HepG2 (cell line): ENCODE measurements around the gene DDX10. TPM values are rescaled to one million over a fixed set of nuclear protein-coding genes. Genes with fewer than 3 reads are reported as not detected.

ENCODE experiments used
- ATAC-seq: fragments of 200-7000 bp; cut with Tn5 transposase; 3 replicates; pipeline ENCODE4 v1.9.1; 2020; ENCODE audit warnings: mild to moderate bottlenecking, moderate library complexity
- BruUV-seq: library from RNA; stranded (reverse); fragments of 400-500 nt; replicated peaks from 2 replicates; lab custom pipeline; 2021; lab: Mats Ljungman, UMichigan
- CTCF ChIA-PET: fragments of 300-600 bp; formaldehyde crosslinking; extraction: SDS; loops from one replicate; lab custom pipeline; 2021; ENCODE audit warnings: low total read pairs, inconsistent platforms, low intra/inter-chr PET ratio; lab: Yijun Ruan, JAX
- POLR2A ChIA-PET: fragments of 350-600 bp; sonication (Branson Sonifier 250); formaldehyde crosslinking; loops from one replicate; lab custom pipeline; 2020; ENCODE audit warnings: antibody characterized with exemption, inconsistent platforms; lab: Yijun Ruan, JAX
- DNase-seq: peaks from one replicate; pipeline ENCODE4 v3.0.0-alpha.2; 2015; ENCODE audit warnings: low spot score
- FAIRE-seq: peaks from 3 replicates; lab custom pipeline; 2011; peaks lifted over from hg19 to GRCh38; lab: Jason Lieb, UNC
- H2AFZ ChIP-seq: one replicate; pipeline ENCODE4 v1.6.1; 2011; ENCODE audit warnings: low read length, inconsistent platforms
- H3K27ac ChIP-seq: fragments of 300-600 bp; 3 replicates; pipeline ENCODE4 v1.8.0; 2011; ENCODE audit warnings: mixed run types, mild to moderate bottlenecking, mixed read lengths, low read length, inconsistent platforms; ENCODE audit not compliant: insufficient read depth; ENCODE audit errors: extremely low read length
- H3K27me3 ChIP-seq, 2 experiments: fragments of 200-600 bp in 1 of 2; 2 replicates in 1 of 2; 3 replicates in 1 of 2; pipeline versions ENCODE4 v1.6.0 to v1.8.0; 2011; ENCODE audit warnings: low read length in 2 of 2, mild to moderate bottlenecking in 2 of 2, moderate library complexity in 2 of 2, inconsistent platforms in 1 of 2; ENCODE audit not compliant: insufficient read depth in 2 of 2, control insufficient read depth in 1 of 2
- H3K36me3 ChIP-seq, 2 experiments: fragments of 200-600 bp in 1 of 2; replicated peaks in 1 of 2; 2 replicates in 1 of 2; 3 replicates in 1 of 2; pipeline versions ENCODE4 v1.5.1 to v1.8.0; 2011; ENCODE audit warnings: low read length in 2 of 2, inconsistent platforms in 1 of 2; ENCODE audit not compliant: insufficient read depth in 2 of 2, control insufficient read depth in 1 of 2
- H3K4me1 ChIP-seq: 2 replicates; pipeline ENCODE4 v1.5.1; 2012; ENCODE audit warnings: low read length, inconsistent platforms; ENCODE audit not compliant: insufficient read depth
- H3K4me2 ChIP-seq: 2 replicates; pipeline ENCODE4 v1.6.0; 2011; ENCODE audit warnings: low read depth, low read length, inconsistent platforms
- H3K4me3 ChIP-seq, 3 experiments: fragments of 200-600 bp in 1 of 3; sonication (generic), shearing (Covaris generic) in 1 of 3; replicated peaks in 1 of 3; 2 replicates each; pipeline ENCODE4 v1.5.1; 2011 to 2016; ENCODE audit warnings: low read length in 3 of 3, inconsistent platforms in 2 of 3, low read depth in 2 of 3, mild to moderate bottlenecking in 2 of 3, control low read depth in 1 of 3, mixed read lengths in 1 of 3; ENCODE audit not compliant: insufficient read depth in 1 of 3
- H3K79me2 ChIP-seq: one replicate; pipeline ENCODE4 v1.6.1; 2011; ENCODE audit warnings: low read length, inconsistent platforms; ENCODE audit not compliant: insufficient read depth
- H3K9ac ChIP-seq: 2 replicates; pipeline ENCODE4 v1.6.0; 2011; ENCODE audit warnings: mild to moderate bottlenecking, low read depth, low read length, inconsistent platforms; ENCODE audit not compliant: insufficient read depth
- H3K9me3 ChIP-seq: 2 replicates; pipeline ENCODE4 v1.5.1; 2012; ENCODE audit warnings: mild to moderate bottlenecking, low read length
- H4K20me1 ChIP-seq: 2 replicates; pipeline ENCODE4 v1.6.0; 2011; ENCODE audit warnings: inconsistent platforms, mild to moderate bottlenecking, low read length, moderate library complexity; ENCODE audit not compliant: insufficient read depth
- AKAP8 ChIP-seq: sonication (generic); formaldehyde crosslinking; IDR thresholded peaks from 2 replicates; pipeline ENCODE4 v1.5.1; 2020; ENCODE audit warnings: mild to moderate bottlenecking, missing genetic modification reagents
- ERF ChIP-seq: IDR thresholded peaks from 2 replicates; pipeline ENCODE4 v1.6.1; 2018; ENCODE audit warnings: missing biosample characterization, missing genetic modification reagents
- ETV5 ChIP-seq: IDR thresholded peaks from 2 replicates; pipeline ENCODE4 v1.6.1; 2018; ENCODE audit warnings: missing biosample characterization, missing genetic modification reagents, inconsistent platforms, borderline replicate concordance
- GABPA ChIP-seq, 2 experiments: IDR thresholded peaks; 2 replicates each; pipeline ENCODE4 v1.6.1; 2011 to 2016; ENCODE audit warnings: low read depth in 2 of 2, low read length in 1 of 2, missing biosample characterization in 1 of 2, missing genetic modification characterization in 1 of 2
- KAT8 ChIP-seq: IDR thresholded peaks from 2 replicates; pipeline ENCODE4 v1.6.1; 2016; ENCODE audit warnings: missing genetic modification reagents, missing compliant biosample characterization
- MZF1 ChIP-seq: sonication (generic); formaldehyde crosslinking; IDR thresholded peaks from 2 replicates; pipeline ENCODE4 v1.8.1; 2023; ENCODE audit warnings: mild to moderate bottlenecking, missing genetic modification reagents, borderline replicate concordance
- NFIB ChIP-seq: sonication (generic); formaldehyde crosslinking; IDR thresholded peaks from 2 replicates; pipeline ENCODE4 v1.9.0; 2021; ENCODE audit warnings: missing genetic modification reagents, mild to moderate bottlenecking, borderline replicate concordance
- PHB2 ChIP-seq: fragments of 450-650 bp; IDR thresholded peaks from 2 replicates; pipeline ENCODE4 v1.6.1; 2018; ENCODE audit not compliant: partially characterized antibody
- ZNF260 ChIP-seq: sonication (generic); formaldehyde crosslinking; IDR thresholded peaks from 2 replicates; pipeline ENCODE4 v1.4.0; 2020; ENCODE audit warnings: missing genetic modification reagents, low read depth, mild to moderate bottlenecking, borderline replicate concordance
- ZNF33A ChIP-seq: sonication (generic); formaldehyde crosslinking; IDR thresholded peaks from 2 replicates; pipeline ENCODE4 v1.5.1; 2020; ENCODE audit warnings: missing genetic modification reagents, mild to moderate bottlenecking, moderate library complexity, borderline replicate concordance
- ZNF441 ChIP-seq: sonication (generic); formaldehyde crosslinking; IDR thresholded peaks from 2 replicates; pipeline ENCODE4 v1.7.0; 2021; ENCODE audit warnings: missing genetic modification reagents, borderline replicate concordance
- ZNF737 ChIP-seq: sonication (generic); formaldehyde crosslinking; IDR thresholded peaks from 2 replicates; pipeline ENCODE4 v1.5.0; 2020; ENCODE audit warnings: missing genetic modification reagents, mild to moderate bottlenecking, borderline replicate concordance
- WGBS: methylation state at CpG from one replicate; pipeline ENCODE4 v1.1.6; 2017; ENCODE audit warnings: low lambda C conversion rate; 5-methylcytosine and 5-hydroxymethylcytosine counted together
- in situ Hi-C: cut with HindIII; loops from 2 replicates; pipeline ENCODE4 v1.10.0; 2017; ENCODE audit warnings: low pct_unique_long_range_greater_than_20kb; ENCODE audit not compliant: extremely low pct_ligation_motif_present
- intact Hi-C: fragments of 100-400 bp; cut with micrococcal nuclease; formaldehyde crosslinking; loops from one replicate; pipeline ENCODE4 v1.10.0; 2022; ENCODE audit not compliant: unreplicated experiment
- polyA plus RNA-seq, 8 experiments: library from polyadenylated mRNA; depleted of rRNA in 3 of 8; stranded (reverse) in 7 of 8; unstranded in 1 of 8; fragments of >200 nt; fragmentation: Illumina TruSeq in 4 of 8; extraction: Trizol in 4 of 8; gene quantifications; 2 replicates each; pipeline versions ENCODE4 v1.2.1 to v1.2.3, GENCODE V29; 2011 to 2016; ENCODE audit warnings: low read depth in 4 of 8, missing spikeins in 1 of 8, mixed read lengths in 1 of 8; ENCODE audit not compliant: insufficient read depth in 1 of 8
- total RNA-seq, 5 experiments: library from RNA; depleted of rRNA; stranded (reverse); fragments of >200 nt; fragmentation: Illumina TruSeq; extraction: Trizol; gene quantifications; 2 replicates each; pipeline ENCODE4 v1.2.3, GENCODE V29; 2016; ENCODE audit warnings: low read depth in 1 of 5
- TF ChIP-seq, protein P1 (sequence below): sonication (generic); formaldehyde crosslinking; IDR thresholded peaks from 2 replicates; pipeline ENCODE4 v1.5.0; 2020; ENCODE audit warnings: missing genetic modification reagents
- TF ChIP-seq, protein P2 (sequence below): IDR thresholded peaks from 2 replicates; pipeline ENCODE4 v1.4.0; 2020; ENCODE audit warnings: mild to moderate bottlenecking, missing genetic modification reagents

The DDX10 gene
- total and polyA plus RNA-seq, 2 of the 13 experiments (the other 11 are each of a cell fraction or from before 2014, with no cell fraction given) = 17.0 to 32.0 TPM

DNA sequence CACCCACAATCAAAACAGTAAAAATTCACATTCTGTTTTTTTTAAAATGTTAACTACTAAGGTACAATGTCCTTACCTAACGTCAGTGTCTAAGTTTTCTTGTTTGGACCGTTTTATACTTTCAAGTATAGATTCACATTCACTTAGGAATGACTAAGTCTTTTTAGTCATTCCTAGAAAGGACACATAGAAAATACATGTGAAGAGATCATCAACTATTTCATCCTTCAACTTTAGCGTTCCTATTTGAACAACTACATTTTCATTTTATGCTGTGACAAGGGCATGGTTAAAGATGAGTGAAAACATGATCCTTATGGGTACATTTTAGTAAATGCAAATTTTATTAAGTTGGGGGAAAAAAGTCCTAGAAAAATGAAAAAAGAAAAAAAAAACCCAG, 62.8 kb downstream of the DDX10 start:
- Histone ChIP-seq H3K4me2 (no peak overlapping the region), H3K9ac (no peak overlapping the region), H3K4me3 (no peak overlapping the region)
- intact Hi-C loops (no loop called here), in situ Hi-C loops (no loop called here)
- BruUV-seq = no TSS peak
- POLR2A ChIA-PET = no interaction called here
- no peak for FAIRE-seq
- no peak for ATAC-seq
- TF ChIP-seq ETV5 (CRISPR knock-in tag) (no peak), ZNF441 (CRISPR knock-in tag) (no peak), ZNF33A (CRISPR knock-in tag) (no peak), PHB2 (no peak)
- TF ChIP-seq, all 625 proteins: peak for 0
- no peak for DNase-seq
- Histone ChIP-seq H4K20me1 (no peaks in the 10 kb centered on the region), H3K36me3 (peaks cover 3 to 14% of the 10 kb centered on the region in 2 experiments; a peak in 3 of 5 replicates), H3K9me3 (no peaks in the 10 kb centered on the region), H2AFZ (no peak overlapping the region), H3K27me3 (no peaks in the 10 kb centered on the region), H3K79me2 (no peaks in the 10 kb centered on the region), H3K4me1 (no peaks in the 10 kb centered on the region), H3K27ac (no peak overlapping the region)
- WGBS = 96% methylated on average over 3 of the region's 3 CpGs
- CTCF ChIA-PET = no interaction called here

DNA sequence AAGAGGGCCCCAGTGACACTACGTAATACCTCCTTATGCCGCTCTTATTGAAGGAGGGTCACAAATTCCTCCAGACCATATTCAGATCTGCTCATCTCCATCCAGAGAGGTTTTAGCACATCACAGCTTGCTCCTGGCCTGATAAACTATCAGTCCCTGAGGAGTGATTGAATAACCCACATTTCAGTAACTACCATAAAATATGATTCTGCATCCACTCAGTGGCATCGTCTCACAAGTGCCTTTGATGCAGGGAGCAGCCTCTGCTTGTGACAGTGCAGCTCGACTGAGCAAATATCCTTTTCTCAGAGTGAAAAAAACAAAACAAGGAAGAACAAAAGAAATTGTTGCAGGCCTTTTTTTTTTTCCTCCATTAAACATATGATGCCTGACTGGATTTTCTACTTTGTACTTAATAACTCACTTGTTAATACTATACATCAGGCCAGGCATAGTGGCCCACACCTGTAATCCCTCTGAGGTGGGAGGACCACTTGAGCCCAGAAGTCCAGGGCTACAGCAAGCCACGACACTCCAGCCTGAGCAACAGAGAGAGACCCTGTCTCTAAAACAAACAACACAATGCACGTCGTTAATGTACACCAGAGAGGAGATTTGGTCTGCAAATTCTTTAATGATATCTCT, 64.5 kb downstream of the DDX10 start:
- H3K4me1 ChIP-seq = 0 out of 2 replicates have a peak, but pooled peaks cover 5% of the 10 kb centered on the region
- in situ Hi-C loops (no loop called here), intact Hi-C loops (no loop called here)
- H3K9ac ChIP-seq = no peak overlapping the region
- no peak overlapping the region for H3K4me3 ChIP-seq
- H3K27me3 ChIP-seq = no peaks in the 10 kb centered on the region
- WGBS = 94% methylated on average over 7 of the region's 7 CpGs
- no TSS peak for BruUV-seq
- H3K36me3 ChIP-seq = peaks cover 0 to 5% of the 10 kb centered on the region in 2 experiments; a peak in 2 of 5 replicates
- H3K9me3 ChIP-seq = no peaks in the 10 kb centered on the region
- H3K4me2 ChIP-seq = no peak overlapping the region
- FAIRE-seq = no peak
- POLR2A ChIA-PET = interaction anchor here (0.5 kb wide), 1 partner anchor 71 kb away, joined by 3 read pairs; no protein-coding TSS in a partner anchor
- H4K20me1 ChIP-seq = no peaks in the 10 kb centered on the region
- H3K27ac ChIP-seq = no peak overlapping the region
- H2AFZ ChIP-seq = no peak overlapping the region
- DNase-seq = no peak
- H3K79me2 ChIP-seq = no peaks in the 10 kb centered on the region
- CTCF ChIA-PET = no interaction called here
- no peak for ATAC-seq
- no peak for TF ChIP-seq NFIB (CRISPR knock-in tag)
- TF ChIP-seq ERF (CRISPR knock-in tag) = no peak
- TF ChIP-seq MZF1 (CRISPR knock-in tag) = no peak
- TF ChIP-seq ZNF737 (CRISPR knock-in tag) = no peak
- no peak for TF ChIP-seq KAT8 (CRISPR knock-in tag)
- TF ChIP-seq, protein P1, sequence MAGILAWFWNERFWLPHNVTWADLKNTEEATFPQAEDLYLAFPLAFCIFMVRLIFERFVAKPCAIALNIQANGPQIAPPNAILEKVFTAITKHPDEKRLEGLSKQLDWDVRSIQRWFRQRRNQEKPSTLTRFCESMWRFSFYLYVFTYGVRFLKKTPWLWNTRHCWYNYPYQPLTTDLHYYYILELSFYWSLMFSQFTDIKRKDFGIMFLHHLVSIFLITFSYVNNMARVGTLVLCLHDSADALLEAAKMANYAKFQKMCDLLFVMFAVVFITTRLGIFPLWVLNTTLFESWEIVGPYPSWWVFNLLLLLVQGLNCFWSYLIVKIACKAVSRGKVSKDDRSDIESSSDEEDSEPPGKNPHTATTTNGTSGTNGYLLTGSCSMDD = no peak
- TF ChIP-seq, protein P2, sequence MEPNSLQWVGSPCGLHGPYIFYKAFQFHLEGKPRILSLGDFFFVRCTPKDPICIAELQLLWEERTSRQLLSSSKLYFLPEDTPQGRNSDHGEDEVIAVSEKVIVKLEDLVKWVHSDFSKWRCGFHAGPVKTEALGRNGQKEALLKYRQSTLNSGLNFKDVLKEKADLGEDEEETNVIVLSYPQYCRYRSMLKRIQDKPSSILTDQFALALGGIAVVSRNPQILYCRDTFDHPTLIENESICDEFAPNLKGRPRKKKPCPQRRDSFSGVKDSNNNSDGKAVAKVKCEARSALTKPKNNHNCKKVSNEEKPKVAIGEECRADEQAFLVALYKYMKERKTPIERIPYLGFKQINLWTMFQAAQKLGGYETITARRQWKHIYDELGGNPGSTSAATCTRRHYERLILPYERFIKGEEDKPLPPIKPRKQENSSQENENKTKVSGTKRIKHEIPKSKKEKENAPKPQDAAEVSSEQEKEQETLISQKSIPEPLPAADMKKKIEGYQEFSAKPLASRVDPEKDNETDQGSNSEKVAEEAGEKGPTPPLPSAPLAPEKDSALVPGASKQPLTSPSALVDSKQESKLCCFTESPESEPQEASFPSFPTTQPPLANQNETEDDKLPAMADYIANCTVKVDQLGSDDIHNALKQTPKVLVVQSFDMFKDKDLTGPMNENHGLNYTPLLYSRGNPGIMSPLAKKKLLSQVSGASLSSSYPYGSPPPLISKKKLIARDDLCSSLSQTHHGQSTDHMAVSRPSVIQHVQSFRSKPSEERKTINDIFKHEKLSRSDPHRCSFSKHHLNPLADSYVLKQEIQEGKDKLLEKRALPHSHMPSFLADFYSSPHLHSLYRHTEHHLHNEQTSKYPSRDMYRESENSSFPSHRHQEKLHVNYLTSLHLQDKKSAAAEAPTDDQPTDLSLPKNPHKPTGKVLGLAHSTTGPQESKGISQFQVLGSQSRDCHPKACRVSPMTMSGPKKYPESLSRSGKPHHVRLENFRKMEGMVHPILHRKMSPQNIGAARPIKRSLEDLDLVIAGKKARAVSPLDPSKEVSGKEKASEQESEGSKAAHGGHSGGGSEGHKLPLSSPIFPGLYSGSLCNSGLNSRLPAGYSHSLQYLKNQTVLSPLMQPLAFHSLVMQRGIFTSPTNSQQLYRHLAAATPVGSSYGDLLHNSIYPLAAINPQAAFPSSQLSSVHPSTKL (CRISPR knock-in tag) = no peak
- no peak for TF ChIP-seq ZNF260 (CRISPR knock-in tag)
- TF ChIP-seq AKAP8 = no peak
- TF ChIP-seq GABPA (IDR thresholded peaks at IDR 0.05; ENCODE audit: low read depth, low read length) = no peak
- TF ChIP-seq GABPA (CRISPR knock-in tag; IDR thresholded peaks at IDR 0.05; ENCODE audit: low read depth) = no peak
